GM12864 (cell line): ENCODE results near the gene WWC2.

Experiments used
- DNase-seq: peaks from one replicate; pipeline ENCODE4 v3.0.0-alpha.2; 2011; ENCODE audit warnings: low read depth
- H3K4me3 ChIP-seq: 2 replicates; pipeline ENCODE4 v1.5.1; 2011; ENCODE audit warnings: mild to moderate bottlenecking, low read depth, low read length, control low read depth
- CTCF ChIP-seq: IDR thresholded peaks from 2 replicates; pipeline ENCODE4 v1.5.1; 2011; ENCODE audit warnings: low read depth, mild to moderate bottlenecking, moderate library complexity, low read length, control low read depth, inconsistent platforms; ENCODE audit errors: missing control alignments

Gene WWC2

GRCh38 chr4:183306811-183307210, 207.8 kb downstream of the WWC2 start:
- no peak for TF ChIP-seq CTCF
- H3K4me3 ChIP-seq = no peak overlapping the region
- no peak for DNase-seq

DNA sequence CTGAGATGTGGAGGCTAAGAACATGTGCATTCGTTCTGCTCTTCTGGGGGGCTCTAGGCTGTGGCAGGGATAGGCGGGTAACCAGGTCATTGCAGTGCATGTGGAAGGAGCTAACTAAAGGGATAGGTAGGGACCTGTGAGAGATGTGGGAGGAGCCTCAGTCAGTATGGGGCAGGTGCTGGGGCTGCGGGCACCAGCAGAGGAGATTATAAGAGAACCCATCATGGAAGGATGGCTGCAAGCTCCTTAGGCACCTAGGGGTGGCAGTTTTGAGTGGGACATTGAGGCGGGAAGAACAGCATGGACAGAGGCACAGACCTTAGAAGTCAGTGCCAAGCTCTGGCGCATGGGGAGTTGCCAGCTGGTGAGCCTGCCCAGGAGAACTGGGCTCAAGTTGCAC, 213.8 kb downstream of the WWC2 start:
- DNase-seq = no peak
- no peak overlapping the region for H3K4me3 ChIP-seq
- no peak for TF ChIP-seq CTCF

DNA sequence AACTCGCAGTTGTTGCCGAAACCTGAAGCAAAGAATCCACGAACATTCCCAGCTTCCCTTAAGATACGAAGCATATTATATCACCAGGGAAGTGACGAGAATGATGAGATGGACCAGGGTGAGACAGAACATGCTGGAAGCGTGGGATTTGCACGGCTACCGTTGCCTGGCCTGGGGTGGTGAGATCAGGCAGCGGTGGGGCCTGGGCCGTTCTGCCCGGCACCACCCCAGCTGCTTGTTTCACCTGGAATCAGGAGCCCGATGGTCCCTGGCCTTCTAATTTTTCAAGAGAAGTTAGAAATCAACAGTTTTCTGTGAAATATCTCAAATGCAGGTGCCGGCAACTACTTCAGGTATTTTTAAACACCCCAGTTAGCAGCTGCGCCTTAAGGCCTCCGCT, 215.3 kb downstream of the WWC2 start:
- DNase-seq = no peak
- no peak overlapping the region for H3K4me3 ChIP-seq
- TF ChIP-seq CTCF = no peak

- H3K4me3 ChIP-seq = no peak overlapping the region
- no peak for DNase-seq
- no peak for TF ChIP-seq CTCF
These were observed 215.7 kb downstream of the WWC2 start for GRCh38 chr4:183314806-183315205.

DNA sequence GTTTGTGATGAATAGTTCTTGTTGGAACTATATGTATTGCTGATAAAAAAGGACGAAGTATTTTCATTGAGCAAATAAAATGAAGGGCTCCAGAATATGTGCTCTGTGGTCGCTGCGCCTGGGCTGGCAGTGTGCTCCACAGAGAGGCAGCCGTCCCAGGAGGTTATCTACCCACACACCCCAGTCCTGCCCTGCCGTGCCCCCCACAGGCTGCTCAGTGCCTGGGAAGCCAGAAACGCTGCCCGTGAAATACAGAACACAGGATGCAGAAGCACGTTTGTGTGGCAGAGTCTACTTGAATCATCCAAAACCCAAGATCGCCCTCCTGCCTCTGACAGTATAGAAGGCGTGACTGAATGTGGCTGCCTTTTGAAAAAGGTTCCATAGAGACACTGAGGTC, 219.6 kb downstream of the WWC2 start:
- H3K4me3 ChIP-seq = no peak overlapping the region
- no peak for TF ChIP-seq CTCF
- no peak for DNase-seq

DNA sequence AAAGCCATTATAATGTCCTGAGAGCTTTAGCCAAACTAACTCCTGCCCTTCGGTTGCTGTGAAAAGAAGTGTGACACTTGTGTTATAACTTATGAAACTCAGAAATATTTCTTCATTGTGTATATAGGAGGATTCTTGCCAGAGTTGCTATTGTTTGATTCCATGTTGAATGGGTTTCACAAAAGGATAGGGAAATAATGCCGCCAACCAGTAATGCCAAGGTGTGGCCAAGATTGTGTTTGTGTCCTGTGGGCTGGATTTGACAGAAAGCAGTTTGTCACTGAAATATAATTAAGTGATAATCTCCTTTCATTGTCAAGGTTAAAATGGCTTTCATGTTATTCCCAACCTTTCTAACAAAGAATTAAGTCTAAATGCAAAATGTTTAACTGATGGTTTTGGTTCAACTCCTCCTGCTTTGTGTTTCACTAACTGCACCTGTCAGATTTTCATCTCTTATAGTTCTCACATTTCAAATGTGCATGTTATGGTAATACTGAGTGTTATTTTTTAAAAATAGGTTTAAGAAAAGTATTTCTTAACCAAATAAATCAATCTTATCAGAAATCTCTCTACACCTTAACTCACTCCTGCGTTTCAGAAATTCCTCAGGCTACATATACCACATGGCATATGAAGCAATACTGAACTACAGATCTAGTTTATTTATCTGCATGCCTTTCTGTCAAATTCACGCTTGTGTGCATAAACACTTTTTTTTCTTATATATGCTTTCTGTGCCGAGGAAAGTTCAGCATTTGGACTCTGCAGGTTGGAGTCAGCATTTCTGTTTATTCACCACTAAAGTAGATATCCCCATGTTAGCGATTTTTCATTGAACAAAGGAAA, 221.4 kb downstream of the WWC2 start, which contains the start of gene CLDN22:
CLDN22 (minus strand) TSS at position 66 of the 849 bp plus-strand sequence; CDS start at position 8, 58 bp downstream.
- no peak within 1 kb of the TSS for H3K4me3 ChIP-seq
- TF ChIP-seq CTCF = no peak
- DNase-seq = no peak

GRCh38 chr4:183321079-183321478, 222.0 kb downstream of the WWC2 start:
- no peak for DNase-seq
- H3K4me3 ChIP-seq = no peak overlapping the region
- TF ChIP-seq CTCF = no peak
